SH-SY5Y (cell line): ENCODE data around the gene SDHD.

Experiments used
- GATA2 ChIP-seq: IDR thresholded peaks from 2 replicates; pipeline ENCODE4 v1.6.1; 2011; ENCODE audit warnings: mild to moderate bottlenecking, low read depth, low read length
- GATA3 ChIP-seq: IDR thresholded peaks from 2 replicates; pipeline ENCODE4 v1.6.1; 2011; ENCODE audit warnings: low read depth, mild to moderate bottlenecking, low read length, moderate library complexity

- TF ChIP-seq GATA3 (no peak), GATA2 (no peak)
These were observed 36.0 kb upstream of the SDHD start for GRCh38 chr11:112050721-112051120.
